ENCODE results near the gene ABLIM2.
"Not testable (repeated sequence)": the region's sequence is repeated elsewhere in the genome, so short reads cannot be mapped to it uniquely, and the experiment has no call there.

Gene ABLIM2

DNA sequence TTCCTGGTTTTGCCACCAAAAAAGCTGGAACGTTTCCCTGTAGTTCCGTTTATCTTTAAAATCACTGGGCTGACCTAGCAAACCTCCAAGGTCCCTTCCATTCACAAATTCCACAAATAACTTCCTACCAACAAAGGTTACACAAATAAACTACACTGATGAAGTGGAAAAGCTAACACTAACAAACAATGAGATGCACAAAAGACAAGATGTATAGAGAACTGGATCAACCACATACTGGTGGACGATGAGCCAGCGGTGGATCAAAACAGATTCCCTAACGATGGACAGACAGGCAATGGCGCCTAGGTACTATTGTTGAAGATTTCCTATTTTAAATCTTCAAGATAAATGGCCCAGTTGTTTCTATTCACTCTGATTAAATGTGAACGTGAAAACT is 234.4 kb downstream of the ABLIM2 start:
- WGBS, 2 experiments (ENCODE audit: insufficient coverage in 2 of 2): 85 to 90% methylated on average over 4 to 6 of the region's 7 CpGs
- H3K27ac ChIP-seq (ENCODE audit: low read depth, low read length, severe bottlenecking): no peak overlapping the region
- peaks cover 7% of the 10 kb centered on the region for H3K4me1 ChIP-seq (ENCODE audit: control insufficient read depth, insufficient read depth, low read length, poor library complexity, severe bottlenecking)
- H3K9me3 ChIP-seq (ENCODE audit: control insufficient read depth, low read length): peaks cover 23% of the 10 kb centered on the region
- H3K36me3 ChIP-seq (ENCODE audit: control insufficient read depth, insufficient read depth, low read length): peaks cover 34% of the 10 kb centered on the region
- no peak overlapping the region for H3K4me3 ChIP-seq (ENCODE audit: extremely low read depth, insufficient read depth, low read length, poor library complexity, severe bottlenecking)

DNA sequence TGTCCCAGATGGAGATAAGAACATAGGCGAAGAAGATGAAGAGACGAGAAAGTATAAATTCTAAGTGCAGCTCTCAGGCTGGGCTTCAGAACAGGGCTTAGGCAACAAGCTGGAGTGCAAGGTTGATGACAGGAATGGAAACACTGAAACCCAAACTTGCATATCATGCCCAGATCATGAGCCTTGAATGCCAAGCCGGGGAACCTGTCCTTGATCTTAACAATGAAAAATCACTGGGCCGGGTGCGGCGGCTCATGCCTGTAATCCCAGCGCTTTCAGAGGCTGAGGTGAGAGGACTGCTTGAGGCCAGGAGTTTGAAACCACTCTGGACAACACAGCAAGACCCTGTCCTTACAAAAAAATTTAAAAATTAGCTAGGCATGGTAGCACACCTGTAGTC is 236.1 kb downstream of the ABLIM2 start:
- WGBS, 2 experiments (ENCODE audit: insufficient coverage in 2 of 2): 91% methylated on average over 3 to 7 of the region's 7 CpGs
- Histone ChIP-seq H3K27ac (ENCODE audit: low read depth, low read length, severe bottlenecking) (no peak overlapping the region), H3K36me3 (ENCODE audit: control insufficient read depth, insufficient read depth, low read length) (peaks cover 34% of the 10 kb centered on the region), H3K4me3 (ENCODE audit: extremely low read depth, insufficient read depth, low read length, poor library complexity, severe bottlenecking) (no peak overlapping the region), H3K9me3 (ENCODE audit: control insufficient read depth, low read length) (peaks cover 23% of the 10 kb centered on the region), H3K4me1 (ENCODE audit: control insufficient read depth, insufficient read depth, low read length, poor library complexity, severe bottlenecking) (peaks cover 11% of the 10 kb centered on the region)

DNA sequence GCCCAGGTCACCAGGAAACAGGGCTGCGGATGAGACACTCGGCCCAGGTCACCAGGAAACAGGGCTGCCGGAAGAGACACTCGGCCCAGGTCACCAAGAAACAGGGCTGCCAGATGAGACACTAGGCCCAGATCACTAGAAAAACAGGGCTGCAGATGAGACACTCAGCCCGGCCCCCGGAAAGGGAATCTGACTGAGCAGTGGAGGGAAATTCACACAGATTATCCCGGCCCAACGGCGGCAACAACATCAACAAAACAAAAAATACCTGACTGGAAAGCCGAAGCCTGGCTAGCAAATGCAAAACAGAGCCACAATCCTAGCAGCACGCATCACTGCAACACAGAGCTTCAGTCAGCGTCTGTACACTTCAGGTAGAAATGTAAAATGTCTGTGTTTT is 239.6 kb downstream of the ABLIM2 start:
- Histone ChIP-seq H3K36me3 (ENCODE audit: control insufficient read depth, insufficient read depth, low read length) (peaks cover 15% of the 10 kb centered on the region), H3K9me3 (ENCODE audit: control insufficient read depth, low read length) (no peaks in the 10 kb centered on the region), H3K4me1 (ENCODE audit: control insufficient read depth, insufficient read depth, low read length, poor library complexity, severe bottlenecking) (peaks cover 13% of the 10 kb centered on the region), H3K4me3 (ENCODE audit: extremely low read depth, insufficient read depth, low read length, poor library complexity, severe bottlenecking) (no peak overlapping the region), H3K27ac (ENCODE audit: low read depth, low read length, severe bottlenecking) (peak overlapping the region; percentile 20)
- 89 to 92% methylated on average over 10 to 11 of the region's 12 CpGs for WGBS, 2 experiments (ENCODE audit: insufficient coverage in 2 of 2)

DNA sequence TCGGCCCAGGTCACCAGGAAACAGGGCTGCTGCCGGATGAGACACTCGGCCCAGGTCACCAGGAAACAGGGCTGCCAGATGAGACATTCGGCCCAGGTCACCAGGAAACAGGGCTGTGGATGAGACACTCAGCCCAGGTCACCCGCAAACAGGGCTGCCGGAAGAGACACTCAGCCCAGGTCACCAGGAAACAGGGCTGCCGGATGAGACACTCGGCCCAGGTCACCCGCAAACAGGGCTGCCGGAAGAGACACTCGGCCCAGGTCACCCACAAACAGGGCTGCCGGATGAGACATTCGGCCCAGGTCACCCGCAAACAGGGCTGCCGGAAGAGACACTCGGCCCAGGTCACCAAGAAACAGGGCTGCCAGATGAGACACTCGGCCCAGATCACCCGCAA is 240.4 kb downstream of the ABLIM2 start:
- not testable (repeated sequence) for H3K4me1 ChIP-seq (ENCODE audit: control insufficient read depth, insufficient read depth, low read length, poor library complexity, severe bottlenecking); H3K27ac ChIP-seq (ENCODE audit: low read depth, low read length, severe bottlenecking); H3K9me3 ChIP-seq (ENCODE audit: control insufficient read depth, low read length); H3K4me3 ChIP-seq (ENCODE audit: extremely low read depth, insufficient read depth, low read length, poor library complexity, severe bottlenecking)
- peaks cover 15% of the 10 kb centered on the region for H3K36me3 ChIP-seq (ENCODE audit: control insufficient read depth, insufficient read depth, low read length)
- WGBS, 2 experiments (ENCODE audit: insufficient coverage in 2 of 2): 95% methylated on average over 14 to 18 of the region's 18 CpGs

DNA sequence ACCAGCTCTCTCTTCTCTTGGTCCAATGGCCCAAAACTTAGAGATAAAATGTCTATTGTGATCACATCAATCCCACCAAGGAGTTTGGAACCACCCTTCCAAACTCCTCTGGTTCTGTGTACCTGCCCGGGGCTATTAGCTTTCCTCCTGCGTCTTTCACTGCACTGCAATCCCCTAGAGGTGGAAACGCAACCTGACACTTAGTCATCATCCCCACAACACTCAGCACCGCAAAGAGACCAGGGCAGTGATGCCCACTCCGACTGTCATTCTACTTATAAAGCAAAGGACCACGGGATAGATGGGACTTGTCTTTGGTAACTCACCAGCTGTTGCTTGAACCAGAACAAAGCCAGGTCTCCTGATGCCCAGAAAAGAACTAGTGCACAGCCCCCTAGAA is 240.9 kb downstream of the ABLIM2 start:
- Histone ChIP-seq H3K9me3 (ENCODE audit: control insufficient read depth, low read length) (no peaks in the 10 kb centered on the region), H3K4me3 (ENCODE audit: extremely low read depth, insufficient read depth, low read length, poor library complexity, severe bottlenecking) (no peak overlapping the region), H3K4me1 (ENCODE audit: control insufficient read depth, insufficient read depth, low read length, poor library complexity, severe bottlenecking) (peaks cover 9% of the 10 kb centered on the region), H3K27ac (ENCODE audit: low read depth, low read length, severe bottlenecking) (no peak overlapping the region), H3K36me3 (ENCODE audit: control insufficient read depth, insufficient read depth, low read length) (peaks cover 19% of the 10 kb centered on the region)
- 87% methylated on average over 6 of the region's 6 CpGs for WGBS, 2 experiments (ENCODE audit: insufficient coverage in 2 of 2)

DNA sequence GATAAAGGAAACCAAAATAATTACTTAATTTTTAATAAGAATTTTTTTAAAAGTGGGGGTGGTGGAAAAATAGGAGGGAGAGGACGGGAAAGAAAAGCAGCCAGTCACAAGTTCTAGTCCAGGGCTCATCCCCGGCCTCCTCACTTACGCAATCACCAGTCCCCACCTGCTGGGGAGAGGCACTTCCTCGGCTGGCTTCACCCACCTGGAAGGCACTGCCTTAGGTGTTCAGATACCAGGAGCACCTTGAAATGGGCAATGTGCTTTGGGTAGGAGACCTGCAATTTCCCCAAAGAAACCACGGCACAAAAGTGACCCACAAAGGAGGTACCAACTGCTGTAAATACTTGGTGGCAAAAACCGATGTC is 242.8 kb downstream of the ABLIM2 start:
- Histone ChIP-seq H3K9me3 (ENCODE audit: control insufficient read depth, low read length) (no peaks in the 10 kb centered on the region), H3K27ac (ENCODE audit: low read depth, low read length, severe bottlenecking) (no peak overlapping the region), H3K4me3 (ENCODE audit: extremely low read depth, insufficient read depth, low read length, poor library complexity, severe bottlenecking) (no peak overlapping the region), H3K4me1 (ENCODE audit: control insufficient read depth, insufficient read depth, low read length, poor library complexity, severe bottlenecking) (peaks cover 23% of the 10 kb centered on the region), H3K36me3 (ENCODE audit: control insufficient read depth, insufficient read depth, low read length) (peaks cover 16% of the 10 kb centered on the region)
- 66 to 75% methylated on average over 4 to 5 of the region's 6 CpGs for WGBS, 2 experiments (ENCODE audit: insufficient coverage in 2 of 2)

Measured in mesodermal cell (in vitro differentiated cells).